Prostate gland (tissue), 2 donors: ENCODE data around the gene SLC24A3.

Experiments used
- CTCF ChIP-seq, 4 experiments: fragments of 200-600 bp in 2 of 4; fragments of 450-650 bp in 2 of 4; sonication (generic) in 2 of 4; IDR thresholded peaks; 1 replicate in 3 of 4; 2 replicates in 1 of 4; pipeline ENCODE4 v1.5.1; 2016 to 2019; ENCODE audit warnings: antibody characterized with exemption in 4 of 4, mild to moderate bottlenecking in 2 of 4, moderate library complexity in 2 of 4
- POLR2AphosphoS5 ChIP-seq: sonication (generic); formaldehyde crosslinking; IDR thresholded peaks from one replicate; pipeline ENCODE4 v1.6.1; 2017; ENCODE audit warnings: antibody characterized with exemption

- no peak for TF ChIP-seq CTCF (IDR thresholded peaks at IDR 0.05)
- TF ChIP-seq POLR2AphosphoS5 = no peak
Observed at GRCh38 chr20:19618711-19619110, 406.3 kb downstream of the SLC24A3 start.
